Peyer's patch (tissue), 4 donors: ENCODE results near the gene DMBT1.

Experiments
- CTCF ChIP-seq, 6 experiments: fragments of 450-650 bp in 4 of 6; fragments of 200-600 bp in 2 of 6; sonication (generic) in 1 of 6; IDR thresholded peaks; one replicate each; pipeline ENCODE4 v1.5.1; 2017 to 2019; ENCODE audit warnings: antibody characterized with exemption in 6 of 6, mild to moderate bottlenecking in 3 of 6, moderate library complexity in 1 of 6
- POLR2A ChIP-seq, 2 donors: fragments of 450-650 bp; IDR thresholded peaks; one replicate each; pipeline ENCODE4 v1.5.1; 2017; ENCODE audit warnings: antibody characterized with exemption in 2 of 2, mild to moderate bottlenecking in 2 of 2, moderate library complexity in 2 of 2

- TF ChIP-seq POLR2A (IDR thresholded peaks at IDR 0.05) (no peak), CTCF (IDR thresholded peaks at IDR 0.05) (peak in 1 of 6 experiments; percentile 14)
Measured at GRCh38 chr10:122551450-122551849, 9.1 kb upstream of the DMBT1 start.
